Dermis microvascular lymphatic vessel endothelial cell (primary cell): ENCODE results near the gene PDE3B. TPM values are rescaled to one million over a fixed set of nuclear protein-coding genes. Genes with fewer than 3 reads are reported as not detected.
"Not testable (repeated sequence)": the region's sequence is repeated elsewhere in the genome, so short reads cannot be mapped to it uniquely, and the experiment has no call there.

Source experiments
- DNase-seq, 2 donors: peaks; one replicate each; pipeline versions ENCODE4 v3.0.0 to v3.0.0-alpha.2; 2010; ENCODE audit warnings: low read depth in 2 of 2
- total RNA-seq: library from RNA; depleted of rRNA; stranded (reverse); fragments of >200 nt; gene quantifications from 2 replicates; pipeline ENCODE4 v1.2.1, GENCODE V29; 2014

The PDE3B gene
- total RNA-seq, 1 donor from 2014 or later = 0.13 TPM

GRCh38 chr11:14641801-14642200, 1.8 kb upstream of the PDE3B start:
- no peak for DNase-seq

GRCh38 chr11:14642453-14642852, 1.2 kb upstream of the PDE3B start:
- DNase-seq = no peak

- no peak for DNase-seq
These were observed 519 bp upstream of the PDE3B start for GRCh38 chr11:14642873-14643696.

GRCh38 chr11:14644226-14645014, 816 bp downstream of the PDE3B start:
- peak in 1 of 2 donors; percentile 26 for DNase-seq

- DNase-seq = no peak
These were observed 1.7 kb downstream of the PDE3B start for GRCh38 chr11:14645015-14645912.

GRCh38 chr11:14645985-14646900, 2.6 kb downstream of the PDE3B start:
- DNase-seq = no peak

- no peak for DNase-seq
These were observed 6.5 kb downstream of the PDE3B start for GRCh38 chr11:14650064-14650463.

- DNase-seq = no peak
These were observed 9.5 kb downstream of the PDE3B start for GRCh38 chr11:14653090-14653489.

- no peak for DNase-seq
These were observed 11.8 kb downstream of the PDE3B start for GRCh38 chr11:14655435-14655834.

- no peak for DNase-seq
These were observed 13.2 kb downstream of the PDE3B start for GRCh38 chr11:14656536-14657457.

- no peak for DNase-seq
These were observed 14.2 kb downstream of the PDE3B start for GRCh38 chr11:14657841-14658240.

- DNase-seq = not testable (repeated sequence)
These were observed 21.3 kb downstream of the PDE3B start for GRCh38 chr11:14664926-14665325.

GRCh38 chr11:14667329-14667728, 23.7 kb downstream of the PDE3B start:
- DNase-seq = not testable (repeated sequence)

- DNase-seq = no peak
These were observed 25.2 kb downstream of the PDE3B start for GRCh38 chr11:14668731-14669301.

GRCh38 chr11:14669499-14669898, 25.9 kb downstream of the PDE3B start:
- DNase-seq = no peak

GRCh38 chr11:14669958-14670357, 26.4 kb downstream of the PDE3B start:
- DNase-seq = no peak

- no peak for DNase-seq
These were observed 29.0 kb downstream of the PDE3B start for GRCh38 chr11:14672635-14673034.

GRCh38 chr11:14673421-14673820, 29.8 kb downstream of the PDE3B start:
- no peak for DNase-seq

- no peak for DNase-seq
These were observed 30.3 kb downstream of the PDE3B start for GRCh38 chr11:14673824-14674405.
